ENCODE results near the gene ATF6. TPM values are rescaled to one million over a fixed set of nuclear protein-coding genes. Genes with fewer than 3 reads are reported as not detected.

ATF6 gene
- total and polyA plus RNA-seq, 2 of the 4 experiments (the other 2 are of a cell fraction): 12.2 to 17.6 TPM

DNA sequence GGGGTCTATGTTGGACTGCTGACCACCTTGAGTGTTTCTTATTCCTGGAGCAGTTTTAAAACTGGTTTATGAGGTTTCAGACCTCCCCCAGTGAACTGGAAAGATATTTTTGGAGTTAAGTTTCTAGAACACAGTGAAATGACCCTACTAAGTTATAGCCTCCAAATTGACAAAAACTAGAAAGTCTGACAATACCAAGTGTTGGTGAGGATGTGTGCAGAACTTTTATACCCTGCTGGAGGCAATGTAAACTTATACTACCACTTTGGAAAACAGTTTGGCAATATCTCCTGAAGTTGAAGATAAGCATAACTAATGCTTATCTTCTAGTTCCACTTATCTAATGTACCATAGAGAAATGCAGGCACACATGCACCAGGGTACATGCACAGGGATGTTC lies 247.2 kb downstream of the ATF6 start:
- H3K18ac ChIP-seq (ENCODE audit: low read depth, low read length): no peak overlapping the region

More for the DNA sequence above, 247.2 kb downstream of the ATF6 start:
- Histone ChIP-seq H4K8ac (ENCODE audit: low read depth in 2 of 2, low read length in 2 of 2) (no peak overlapping the region), H3K4me1 (ENCODE audit: control insufficient read depth, insufficient read depth, low read length) (no peaks in the 10 kb centered on the region; the same call in 1 of the 2 replicates), H3K27me3 (ENCODE audit: control insufficient read depth, insufficient read depth, low read length) (peaks cover 3% of the 10 kb centered on the region), H4K5ac (ENCODE audit: low read depth, low read length) (no peak overlapping the region), H3K9me3 (ENCODE audit: control insufficient read depth, insufficient read depth, low read length) (no peaks in the 10 kb centered on the region), H3K27ac (ENCODE audit: insufficient read depth, low read length) (no peak overlapping the region), H2BK5ac (ENCODE audit: low read depth, low read length, poor library complexity, severe bottlenecking) (no peak overlapping the region), H2BK120ac (ENCODE audit: low read depth, low read length) (no peak overlapping the region), H3K14ac (replicated peaks; ENCODE audit: low read depth, low read length) (no peak overlapping the region), H3K4me2 (ENCODE audit: low read depth, low read length) (no peak overlapping the region), H3K23ac (ENCODE audit: low read depth, low read length) (no peak overlapping the region), H3K4ac (ENCODE audit: low read depth, low read length) (no peak overlapping the region), H3K9me1 (ENCODE audit: insufficient read depth, low read length) (peaks cover 3% of the 10 kb centered on the region; the same call in 1 of the 2 replicates), H4K91ac (ENCODE audit: insufficient read depth, low read depth, low read length) (no peak overlapping the region), H2AFZ (replicated peaks; ENCODE audit: low read length, poor library complexity) (no peak overlapping the region), H2BK20ac (ENCODE audit: low read depth, low read length) (no peak overlapping the region), H4K20me1 (ENCODE audit: insufficient read depth, low read length) (no peaks in the 10 kb centered on the region), H2BK15ac (ENCODE audit: low read depth, low read length) (no peak overlapping the region), H3K79me1 (ENCODE audit: low read depth in 1 of 2, low read length in 2 of 2) (no peaks in the 10 kb centered on the region), H3K4me3 (ENCODE audit: insufficient read depth, low read depth, low read length) (no peak overlapping the region), H3K9ac (ENCODE audit: low read depth, low read length) (no peak overlapping the region), H2AK9ac (replicated peaks; ENCODE audit: low read depth, low read length, poor library complexity) (no peak overlapping the region), H3K56ac (ENCODE audit: extremely low read depth, insufficient read depth, low read length) (no peak overlapping the region), H2AK5ac (ENCODE audit: low read depth, low read length) (no peak overlapping the region), H3K36me3 (ENCODE audit: control insufficient read depth, insufficient read depth, low read length) (no peaks in the 10 kb centered on the region)
- dilution Hi-C loops (cut with HindIII; ENCODE audit: low sequenced_read_pairs, unreplicated experiment) (no loop called here), intact Hi-C loops (cut with micrococcal nuclease) (no loop called here), in situ Hi-C loops (cut with MboI; ENCODE audit: low sequenced_read_pairs) (no loop called here)
- ATAC-seq (ENCODE audit: low read depth) (no peak), DNase-seq (no peak)
- no TSS peak for BruUV-seq (replicated peaks)
- POLR2A ChIA-PET (ENCODE audit: unreplicated experiment): no interaction called here
- TF ChIP-seq FOS (IDR thresholded peaks at IDR 0.05; ENCODE audit: low read depth, low read length) (no peak), MXI1 (IDR thresholded peaks at IDR 0.05; ENCODE audit: borderline replicate concordance, low read depth, low read length) (no peak), RFX5 (IDR thresholded peaks at IDR 0.05; ENCODE audit: low read depth, low read length) (no peak), MAFK (IDR thresholded peaks at IDR 0.05; ENCODE audit: low read depth, low read length) (no peak), BHLHE40 (IDR thresholded peaks at IDR 0.05; ENCODE audit: low read depth, low read length) (no peak), POLR2A (IDR thresholded peaks at IDR 0.05; ENCODE audit: low read depth, low read length) (no peak), CHD1 (IDR thresholded peaks at IDR 0.05; ENCODE audit: low read depth, low read length) (no peak), SMC3 (IDR thresholded peaks at IDR 0.05; ENCODE audit: low read depth, low read length) (no peak), CEBPB (IDR thresholded peaks at IDR 0.05; ENCODE audit: low read depth, low read length) (no peak), RCOR1 (IDR thresholded peaks at IDR 0.05; ENCODE audit: insufficient replicate concordance, low read length) (no peak)
- TF ChIP-seq, protein P1, sequence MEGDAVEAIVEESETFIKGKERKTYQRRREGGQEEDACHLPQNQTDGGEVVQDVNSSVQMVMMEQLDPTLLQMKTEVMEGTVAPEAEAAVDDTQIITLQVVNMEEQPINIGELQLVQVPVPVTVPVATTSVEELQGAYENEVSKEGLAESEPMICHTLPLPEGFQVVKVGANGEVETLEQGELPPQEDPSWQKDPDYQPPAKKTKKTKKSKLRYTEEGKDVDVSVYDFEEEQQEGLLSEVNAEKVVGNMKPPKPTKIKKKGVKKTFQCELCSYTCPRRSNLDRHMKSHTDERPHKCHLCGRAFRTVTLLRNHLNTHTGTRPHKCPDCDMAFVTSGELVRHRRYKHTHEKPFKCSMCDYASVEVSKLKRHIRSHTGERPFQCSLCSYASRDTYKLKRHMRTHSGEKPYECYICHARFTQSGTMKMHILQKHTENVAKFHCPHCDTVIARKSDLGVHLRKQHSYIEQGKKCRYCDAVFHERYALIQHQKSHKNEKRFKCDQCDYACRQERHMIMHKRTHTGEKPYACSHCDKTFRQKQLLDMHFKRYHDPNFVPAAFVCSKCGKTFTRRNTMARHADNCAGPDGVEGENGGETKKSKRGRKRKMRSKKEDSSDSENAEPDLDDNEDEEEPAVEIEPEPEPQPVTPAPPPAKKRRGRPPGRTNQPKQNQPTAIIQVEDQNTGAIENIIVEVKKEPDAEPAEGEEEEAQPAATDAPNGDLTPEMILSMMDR (conservative IDR thresholded peaks at IDR 0.05; ENCODE audit: low read depth, low read length): no peak
- TF ChIP-seq, protein P2, sequence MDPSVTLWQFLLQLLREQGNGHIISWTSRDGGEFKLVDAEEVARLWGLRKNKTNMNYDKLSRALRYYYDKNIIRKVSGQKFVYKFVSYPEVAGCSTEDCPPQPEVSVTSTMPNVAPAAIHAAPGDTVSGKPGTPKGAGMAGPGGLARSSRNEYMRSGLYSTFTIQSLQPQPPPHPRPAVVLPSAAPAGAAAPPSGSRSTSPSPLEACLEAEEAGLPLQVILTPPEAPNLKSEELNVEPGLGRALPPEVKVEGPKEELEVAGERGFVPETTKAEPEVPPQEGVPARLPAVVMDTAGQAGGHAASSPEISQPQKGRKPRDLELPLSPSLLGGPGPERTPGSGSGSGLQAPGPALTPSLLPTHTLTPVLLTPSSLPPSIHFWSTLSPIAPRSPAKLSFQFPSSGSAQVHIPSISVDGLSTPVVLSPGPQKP (IDR thresholded peaks at IDR 0.05; ENCODE audit: borderline replicate concordance, low read depth, low read length): no peak
- TF ChIP-seq, protein P3, sequence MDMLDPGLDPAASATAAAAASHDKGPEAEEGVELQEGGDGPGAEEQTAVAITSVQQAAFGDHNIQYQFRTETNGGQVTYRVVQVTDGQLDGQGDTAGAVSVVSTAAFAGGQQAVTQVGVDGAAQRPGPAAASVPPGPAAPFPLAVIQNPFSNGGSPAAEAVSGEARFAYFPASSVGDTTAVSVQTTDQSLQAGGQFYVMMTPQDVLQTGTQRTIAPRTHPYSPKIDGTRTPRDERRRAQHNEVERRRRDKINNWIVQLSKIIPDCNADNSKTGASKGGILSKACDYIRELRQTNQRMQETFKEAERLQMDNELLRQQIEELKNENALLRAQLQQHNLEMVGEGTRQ (IDR thresholded peaks at IDR 0.05; ENCODE audit: low read depth, low read length): no peak
- CTCF ChIA-PET: no interaction called here
